T47D (cell line): ENCODE results near the gene CAMKK1.

Experiments
- DNase-seq, 2 experiments: peaks; one replicate each; pipeline versions ENCODE4 v3.0.0 to v3.0.0-alpha.2; 2011 to 2012; ENCODE audit warnings: low read depth in 1 of 2, low spot score in 1 of 2
- JUND ChIP-seq: IDR thresholded peaks from 2 replicates; pipeline ENCODE4 v1.6.1; 2012; ENCODE audit warnings: low read depth
- in situ Hi-C: cut with HindIII; loops from 2 replicates; pipeline ENCODE4 v1.10.0; 2016; ENCODE audit warnings: low sequenced_read_pairs, low pct_unique_long_range_greater_than_20kb

The CAMKK1 gene

DNA sequence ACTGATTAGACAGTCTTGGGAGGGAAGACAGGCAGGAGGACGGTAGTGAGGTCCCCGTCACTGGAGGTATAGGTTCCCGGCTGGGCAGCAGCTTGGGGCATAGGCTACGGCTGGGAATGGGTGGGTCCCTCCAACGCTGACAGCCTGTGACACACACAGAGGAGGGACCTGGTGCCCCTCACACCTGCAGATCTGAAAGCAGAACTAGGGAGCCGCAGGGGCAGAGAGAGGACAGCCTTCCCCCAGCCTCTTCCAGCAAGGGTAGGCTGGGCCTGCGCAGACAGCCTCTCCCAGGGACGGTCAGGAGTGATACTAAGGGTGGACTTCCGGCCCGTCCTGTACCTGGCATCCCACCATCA, 21.4 kb upstream of the CAMKK1 start:
- in situ Hi-C loops, result no loop called here
- no peak for TF ChIP-seq JUND
- no peak for DNase-seq

DNA sequence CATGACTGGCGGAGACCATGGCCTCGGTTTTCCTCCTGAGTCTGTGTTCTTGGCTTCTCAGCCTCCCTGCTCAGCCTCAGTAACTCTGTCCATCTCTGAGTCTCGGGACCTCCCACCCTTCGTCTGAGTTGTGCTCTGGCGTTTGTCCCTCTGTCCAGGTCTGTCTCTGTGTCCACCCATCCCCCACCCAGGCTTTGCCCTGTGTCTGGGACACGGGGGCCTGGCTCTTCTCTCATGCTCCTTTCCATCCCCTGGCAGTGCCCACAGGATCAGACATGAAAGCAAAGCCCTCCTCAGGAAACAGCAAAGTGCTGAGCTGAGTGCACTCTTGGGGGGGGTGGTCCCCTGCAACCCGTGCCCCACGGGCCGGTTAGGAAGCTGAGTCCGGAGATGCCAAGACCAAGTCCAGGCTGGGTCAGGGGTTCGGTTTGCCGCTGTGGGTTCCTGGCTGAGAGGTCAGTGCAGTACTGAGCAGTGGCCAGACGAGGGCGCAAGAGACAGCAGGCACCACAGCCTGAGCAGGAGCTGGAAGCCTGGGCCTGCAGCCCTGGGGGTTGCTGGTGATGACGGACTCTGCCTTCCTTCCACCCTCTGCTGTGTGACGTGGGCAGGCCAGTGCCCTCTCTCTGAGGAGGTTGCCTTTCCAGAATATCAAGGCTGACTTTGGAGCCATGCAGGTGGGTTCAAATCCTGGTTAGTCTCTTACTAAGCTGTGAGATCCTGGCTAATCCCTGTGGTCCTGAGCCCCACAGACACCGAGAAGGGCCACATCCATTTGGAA, 20.9 kb upstream of the CAMKK1 start:
- DNase-seq, result peak; percentile 69 to 74
- in situ Hi-C loops, result no loop called here
- no peak for TF ChIP-seq JUND

DNA sequence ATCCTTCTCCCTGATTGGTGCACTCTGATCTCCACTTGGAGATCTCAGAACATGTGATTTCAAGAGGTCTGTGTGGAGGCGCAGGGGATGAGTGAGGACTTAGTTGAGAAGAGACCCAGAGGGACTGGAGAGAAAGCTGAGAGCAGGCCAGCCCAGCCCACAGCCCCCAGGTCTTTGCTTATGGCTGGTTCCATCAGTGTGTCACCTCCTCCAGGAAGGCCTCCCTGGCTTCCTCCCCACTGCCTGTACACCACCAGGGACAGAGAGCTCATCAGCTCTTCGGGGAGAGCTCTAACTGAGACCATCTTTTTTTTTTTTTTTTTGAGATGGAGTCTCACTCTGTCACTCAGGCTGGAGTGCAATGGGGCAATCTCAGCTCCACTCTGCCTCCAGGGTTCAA, 20.0 kb upstream of the CAMKK1 start:
- no peak for TF ChIP-seq JUND
- in situ Hi-C loops, result no loop called here
- no peak for DNase-seq

DNA sequence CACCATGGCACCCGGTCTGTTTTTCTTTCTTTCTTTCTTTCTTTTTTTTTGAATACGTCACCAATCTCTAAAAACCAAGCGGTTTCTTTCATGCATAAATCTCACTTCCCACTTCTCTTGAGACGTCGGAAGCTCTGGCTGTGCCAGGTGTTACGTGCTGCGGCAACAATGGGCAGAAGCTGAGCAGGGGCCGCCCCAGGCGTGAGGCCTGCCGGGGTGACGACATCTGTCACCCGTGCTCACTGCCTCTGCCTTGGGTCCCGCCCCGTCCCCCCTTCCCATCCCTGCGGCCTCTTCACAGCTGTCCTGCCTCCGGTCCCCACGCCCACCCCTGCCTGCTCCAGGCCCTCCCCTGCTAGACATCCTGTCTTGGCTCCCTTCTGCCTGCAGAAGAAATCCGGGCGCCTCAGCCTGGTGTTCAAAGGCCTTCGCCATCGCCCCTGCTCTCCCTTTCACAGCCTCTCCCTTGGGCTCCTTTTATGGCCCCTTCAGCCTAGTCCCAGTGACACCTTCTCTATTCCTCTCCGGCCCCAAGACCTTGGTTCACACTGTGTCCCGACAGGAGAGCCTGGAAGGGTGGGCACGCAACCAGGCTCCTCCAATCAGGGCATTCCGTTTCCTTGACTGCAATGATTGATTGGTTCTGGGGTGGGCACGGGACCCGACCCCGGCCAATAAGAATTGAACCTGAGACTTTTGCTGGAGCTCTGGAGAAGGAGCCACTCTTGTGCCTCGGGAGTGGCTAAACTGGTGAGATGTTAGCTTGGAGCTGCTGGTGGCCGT, 18.6 kb upstream of the CAMKK1 start:
- in situ Hi-C loops, result no loop called here
- TF ChIP-seq JUND, result no peak
- DNase-seq, result no peak

DNA sequence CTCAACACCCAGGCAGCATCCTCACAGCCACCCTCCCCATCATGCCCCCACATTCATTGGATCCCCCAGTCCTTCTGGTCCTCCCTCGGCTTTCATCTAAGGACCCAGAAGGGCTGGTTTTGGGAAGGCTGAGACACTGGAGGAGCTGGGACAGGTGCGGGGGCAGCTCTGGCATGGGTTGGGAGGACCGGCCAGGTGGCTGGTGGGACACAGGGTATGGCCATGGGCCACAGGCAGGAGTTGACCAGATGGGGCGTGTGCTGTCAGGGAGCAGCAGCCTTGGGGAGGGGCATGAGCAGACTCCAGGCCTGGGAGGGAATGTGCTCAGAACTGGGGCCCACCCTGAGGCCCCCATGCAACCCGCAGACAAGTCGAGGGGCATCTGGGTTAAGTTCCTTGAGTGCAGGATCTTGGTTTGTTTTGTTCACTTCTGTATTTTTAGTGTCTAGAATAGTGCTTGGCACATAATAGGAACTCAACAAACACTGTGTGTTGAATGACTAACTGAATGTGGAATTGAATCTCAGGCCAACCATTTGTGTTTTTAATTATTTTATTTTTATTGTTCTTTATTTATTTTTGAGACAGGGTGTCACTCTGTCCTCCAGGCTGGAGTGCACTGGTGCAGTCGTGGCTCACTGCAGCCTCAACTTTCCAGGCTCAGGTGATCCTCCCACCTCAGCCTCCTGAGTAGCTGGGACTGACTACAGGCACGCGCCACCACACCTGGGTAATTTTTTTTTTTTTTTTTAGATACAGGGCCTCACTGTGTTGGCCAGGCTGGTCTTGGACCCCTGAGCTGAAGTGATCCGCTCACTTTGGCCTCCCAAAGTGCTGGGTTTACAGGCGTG, 17.8 kb upstream of the CAMKK1 start:
- no peak for DNase-seq
- TF ChIP-seq JUND, result no peak
- in situ Hi-C loops, result no loop called here

DNA sequence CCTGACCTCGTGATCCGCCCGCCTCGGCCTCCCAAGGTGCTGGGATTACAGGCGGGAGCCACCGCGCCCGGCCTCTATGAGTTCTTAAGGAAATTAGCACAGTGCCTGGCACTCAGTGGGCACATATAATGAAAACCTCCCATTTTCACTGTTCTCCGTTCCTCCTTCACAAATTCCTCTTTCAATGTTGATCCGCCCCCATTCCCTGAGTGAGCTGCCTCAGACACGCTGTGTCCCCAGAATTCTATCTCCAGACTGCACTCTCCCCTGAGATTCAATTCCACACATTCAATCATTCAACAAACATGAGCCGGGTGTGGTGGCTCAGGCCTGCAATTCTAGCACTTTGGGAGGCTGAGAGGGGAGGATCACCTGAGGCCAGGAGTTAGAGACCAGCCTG, 16.4 kb upstream of the CAMKK1 start:
- in situ Hi-C loops, result no loop called here
- TF ChIP-seq JUND, result no peak
- no peak for DNase-seq

DNA sequence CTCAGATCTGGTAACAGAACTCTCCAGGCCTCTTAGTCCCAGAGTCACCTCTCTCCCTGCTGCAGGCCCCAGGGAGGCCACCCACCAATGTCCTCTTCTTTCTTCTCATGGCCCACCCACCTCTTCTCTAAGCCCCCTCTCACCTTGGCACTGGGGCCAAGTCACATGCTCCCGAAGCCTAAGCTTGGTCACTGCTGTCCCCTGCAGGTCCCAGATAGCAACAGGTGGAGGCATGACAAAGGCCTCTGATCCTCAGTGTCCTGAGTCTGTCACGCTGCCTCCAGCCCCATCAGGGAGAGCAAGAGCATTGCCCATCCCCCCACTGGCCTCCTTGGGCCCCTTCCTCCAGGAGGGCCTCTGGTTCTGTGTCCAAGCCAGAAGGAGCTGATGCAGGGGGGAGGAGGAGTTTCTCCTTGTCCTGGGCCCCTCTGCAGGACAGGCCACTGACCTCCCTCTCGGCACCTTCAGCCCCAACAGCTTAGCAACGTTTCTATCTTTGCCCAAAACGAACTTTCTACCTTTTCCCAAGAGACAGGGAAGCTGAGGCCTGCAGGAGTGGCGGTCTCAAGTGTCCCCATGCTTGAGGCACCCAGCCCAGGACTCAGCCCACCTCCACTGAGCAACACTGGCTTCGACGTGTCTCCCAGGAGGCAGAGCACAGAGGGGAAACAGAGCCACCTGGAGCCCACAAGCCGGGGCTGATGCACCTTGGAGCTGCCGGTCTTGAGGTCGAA, 14.8 kb upstream of the CAMKK1 start:
- in situ Hi-C loops, result no loop called here
- no peak for TF ChIP-seq JUND
- peak in 1 of 2 experiments; percentile 49 for DNase-seq

DNA sequence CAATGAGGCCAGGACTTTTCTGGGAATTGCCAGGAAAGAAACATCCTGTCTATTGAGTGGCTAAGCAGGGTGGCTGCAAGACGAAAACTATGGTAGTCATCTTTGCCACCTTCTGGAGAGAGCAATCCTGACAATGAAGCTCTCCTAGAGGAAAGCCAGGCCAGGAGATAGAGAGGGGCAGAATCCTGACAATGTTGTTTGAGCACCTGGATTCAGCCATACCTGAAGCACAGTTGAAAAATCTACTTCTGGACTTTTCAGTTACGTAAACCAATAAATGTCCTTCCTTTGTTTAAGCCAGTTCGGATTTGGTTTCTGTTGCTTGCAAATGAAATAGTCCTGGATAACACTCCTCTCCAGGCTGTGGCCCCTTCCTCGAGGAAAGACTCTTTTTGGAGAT, 14.0 kb upstream of the CAMKK1 start:
- TF ChIP-seq JUND, result no peak
- no peak for DNase-seq
- in situ Hi-C loops, result no loop called here

DNA sequence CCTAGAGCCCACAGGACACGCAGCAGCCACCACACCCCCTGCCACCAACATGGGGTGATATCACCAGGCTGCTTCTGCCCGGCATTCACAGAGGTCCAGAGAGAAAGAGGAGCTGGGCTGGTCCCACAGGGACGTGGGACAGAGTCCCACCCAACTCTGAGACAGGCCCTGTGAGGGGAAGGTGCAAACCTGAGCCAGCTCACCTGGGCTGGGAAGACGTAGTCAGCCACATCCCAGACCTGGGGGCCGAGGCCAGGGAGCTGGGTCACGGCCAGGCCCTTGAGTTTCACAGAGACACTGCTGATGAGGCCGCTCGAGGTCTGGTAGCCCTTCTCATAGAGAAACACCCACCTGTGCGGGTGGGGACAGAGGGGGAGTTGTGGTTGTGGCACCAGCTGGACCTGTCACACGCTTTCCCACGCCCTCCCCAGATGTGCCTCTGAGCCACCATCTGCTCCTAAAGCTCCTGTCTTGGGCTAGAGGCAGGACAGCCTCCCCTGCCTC, 12.2 kb upstream of the CAMKK1 start:
- no peak for TF ChIP-seq JUND
- in situ Hi-C loops, result no loop called here
- DNase-seq, result no peak

DNA sequence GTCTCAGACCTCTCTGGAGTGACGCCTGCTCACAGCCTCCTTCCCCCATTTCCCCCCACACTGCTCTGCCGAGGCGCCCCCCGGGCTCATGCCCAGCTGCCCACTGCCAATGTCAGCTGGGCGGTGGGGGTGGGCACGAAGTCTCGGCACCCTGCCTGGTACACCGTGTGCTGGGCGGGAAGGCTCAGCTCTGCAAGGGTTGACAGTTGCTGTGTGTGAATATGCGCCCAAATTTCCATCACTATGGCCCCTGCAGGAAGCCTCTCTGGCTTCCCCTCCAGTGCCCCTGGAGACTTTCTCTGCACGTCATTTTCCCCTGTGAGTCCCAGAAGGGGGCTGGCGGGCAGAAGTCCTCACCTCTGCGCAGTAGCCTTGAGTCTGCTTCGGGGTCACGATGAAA, 11.6 kb upstream of the CAMKK1 start:
- in situ Hi-C loops, result no loop called here
- TF ChIP-seq JUND, result no peak
- DNase-seq, result no peak

DNA sequence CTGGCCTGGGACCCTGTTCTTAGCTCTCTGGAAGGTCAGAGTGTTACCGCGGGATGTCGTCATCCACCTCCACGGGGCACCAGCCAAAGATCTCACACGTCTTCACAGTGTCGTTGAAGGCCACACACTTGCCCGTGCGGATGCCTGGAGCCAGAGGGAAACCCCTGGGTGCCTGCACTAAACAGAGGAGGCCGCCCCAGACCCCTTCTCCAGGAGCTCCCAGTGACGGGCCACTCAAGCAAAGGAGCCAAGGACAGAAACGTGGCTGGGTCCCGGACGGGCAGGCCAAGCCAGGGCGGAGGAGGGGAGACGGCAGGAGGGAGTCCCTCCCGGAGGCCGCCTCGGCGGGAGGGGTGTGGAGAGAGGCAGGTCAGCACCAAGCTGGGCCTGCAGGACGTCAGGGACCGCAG, 11.0 kb upstream of the CAMKK1 start:
- in situ Hi-C loops, result no loop called here

More for the DNA sequence above, 11.0 kb upstream of the CAMKK1 start:
- no peak for TF ChIP-seq JUND
- DNase-seq, result no peak
